Progenitor cell of endocrine pancreas (in vitro differentiated cells): ENCODE results near the gene ROPN1L. TPM values are rescaled to one million over a fixed set of nuclear protein-coding genes. Genes with fewer than 3 reads are reported as not detected.
"Not testable (repeated sequence)": the region's sequence is repeated elsewhere in the genome, so short reads cannot be mapped to it uniquely, and the experiment has no call there.

Source experiments
- DNase-seq: peaks from one replicate; pipeline ENCODE4 v3.0.0; 2021; ENCODE audit warnings: low spot score; ENCODE audit not compliant: unreplicated experiment
- H3K27ac Mint-ChIP-seq: 2 replicates; pipeline ENCODE4 v1.8.0; 2021; ENCODE audit warnings: mild to moderate bottlenecking, moderate library complexity, mixed read lengths
- H3K27me3 Mint-ChIP-seq: 2 replicates; pipeline ENCODE4 v1.8.0; 2021; ENCODE audit warnings: mixed read lengths
- H3K36me3 Mint-ChIP-seq: 2 replicates; pipeline ENCODE4 v1.8.0; 2022; ENCODE audit warnings: mixed read lengths; ENCODE audit not compliant: insufficient read depth
- H3K4me1 Mint-ChIP-seq: 2 replicates; pipeline ENCODE4 v1.8.0; 2021; ENCODE audit warnings: low read depth, mixed read lengths
- H3K4me3 Mint-ChIP-seq: 2 replicates; pipeline ENCODE4 v1.8.0; 2021; ENCODE audit warnings: low read depth, mild to moderate bottlenecking, moderate library complexity, mixed read lengths
- H3K9me3 Mint-ChIP-seq: 2 replicates; pipeline ENCODE4 v1.8.0; 2021; ENCODE audit warnings: low read depth, mixed read lengths
- CTCF ChIP-seq: fragments of 200-600 bp; sonication (generic); IDR thresholded peaks from one replicate; pipeline ENCODE4 v1.5.0; 2021; ENCODE audit warnings: antibody characterized with exemption, mild to moderate bottlenecking; ENCODE audit not compliant: unreplicated experiment
- total RNA-seq: library from RNA; stranded (reverse); gene quantifications from 2 replicates; pipeline ENCODE4 v1.2.1, GENCODE V29; 2021

The ROPN1L gene
- total RNA-seq, 1 donor from 2014 or later = 0.43 TPM

GRCh38 chr5:10490927-10491672 is 49.4 kb downstream of the ROPN1L start:
- H3K4me3 Mint-ChIP-seq = no peak overlapping the region
- H3K4me1 Mint-ChIP-seq = no peaks in the 10 kb centered on the region
- TF ChIP-seq CTCF = no peak
- H3K36me3 Mint-ChIP-seq = no peaks in the 10 kb centered on the region
- DNase-seq = no peak
- peaks cover 33% of the 10 kb centered on the region for H3K27me3 Mint-ChIP-seq
- peaks cover 12% of the 10 kb centered on the region for H3K9me3 Mint-ChIP-seq
- no peak overlapping the region for H3K27ac Mint-ChIP-seq

GRCh38 chr5:10491673-10492026 is 50.0 kb downstream of the ROPN1L start:
- Mint-ChIP-seq H3K27me3 (peaks cover 30% of the 10 kb centered on the region), H3K4me1 (no peaks in the 10 kb centered on the region), H3K4me3 (no peak overlapping the region), H3K27ac (no peak overlapping the region), H3K36me3 (no peaks in the 10 kb centered on the region), H3K9me3 (peaks cover 14% of the 10 kb centered on the region)
- no peak for TF ChIP-seq CTCF
- DNase-seq = no peak

GRCh38 chr5:10493884-10494283 is 52.2 kb downstream of the ROPN1L start:
- Mint-ChIP-seq H3K27me3 (peaks cover 20% of the 10 kb centered on the region), H3K27ac (no peak overlapping the region), H3K4me1 (no peaks in the 10 kb centered on the region), H3K36me3 (no peaks in the 10 kb centered on the region), H3K9me3 (peaks cover 14% of the 10 kb centered on the region), H3K4me3 (no peak overlapping the region)
- no peak for TF ChIP-seq CTCF
- no peak for DNase-seq

GRCh38 chr5:10494497-10494896 is 52.8 kb downstream of the ROPN1L start:
- Mint-ChIP-seq H3K27me3 (peaks cover 18% of the 10 kb centered on the region), H3K9me3 (peaks cover 14% of the 10 kb centered on the region)
- not testable (repeated sequence) for H3K36me3 Mint-ChIP-seq, H3K4me1 Mint-ChIP-seq, H3K27ac Mint-ChIP-seq, H3K4me3 Mint-ChIP-seq, DNase-seq

- H3K27ac Mint-ChIP-seq = no peak overlapping the region
- TF ChIP-seq CTCF = no peak
These were observed 55.9 kb downstream of the ROPN1L start for GRCh38 chr5:10497554-10497953.

GRCh38 chr5:10498350-10498749 is 56.7 kb downstream of the ROPN1L start:
- Mint-ChIP-seq H3K36me3 (no peaks in the 10 kb centered on the region), H3K27ac (no peak overlapping the region), H3K4me3 (no peak overlapping the region), H3K4me1 (no peaks in the 10 kb centered on the region), H3K9me3 (peaks cover 14% of the 10 kb centered on the region), H3K27me3 (peaks cover 2% of the 10 kb centered on the region)
- TF ChIP-seq CTCF = no peak
- no peak for DNase-seq

More at GRCh38 chr5:10497554-10497953, 55.9 kb downstream of the ROPN1L start:
- Mint-ChIP-seq H3K4me3 (no peak overlapping the region), H3K36me3 (no peaks in the 10 kb centered on the region), H3K4me1 (no peaks in the 10 kb centered on the region), H3K9me3 (peaks cover 14% of the 10 kb centered on the region), H3K27me3 (peaks cover 2% of the 10 kb centered on the region)
- DNase-seq = no peak
